CD8-positive, alpha-beta memory T cell (primary cell): ENCODE results near the gene IPO8. TPM values are rescaled to one million over a fixed set of nuclear protein-coding genes. Genes with fewer than 3 reads are reported as not detected.
"Not testable (repeated sequence)": the region's sequence is repeated elsewhere in the genome, so short reads cannot be mapped to it uniquely, and the experiment has no call there.

Experiments
- CTCF ChIA-PET: fragments of 350-600 bp; sonication (Branson Sonifier 250); formaldehyde crosslinking; loops from one replicate; lab custom pipeline; 2021; ENCODE audit warnings: antibody characterized with exemption; lab: Charles Lee
- POLR2A ChIA-PET: fragments of 350-600 bp; sonication (Branson Sonifier 250); formaldehyde crosslinking; loops from one replicate; lab custom pipeline; 2021; ENCODE audit warnings: antibody characterized with exemption; lab: Charles Lee
- DNase-seq, 5 donors: peaks; one replicate each; pipeline versions ENCODE4 v3.0.0 to v3.0.0-alpha.2; 2020 to 2022; ENCODE audit warnings: mixed read lengths in 1 of 5
- H3K27ac ChIP-seq: one replicate; pipeline ENCODE4 v1.7.0; 2013; ENCODE audit warnings: low read depth, mild to moderate bottlenecking, low read length, moderate library complexity
- H3K27me3 ChIP-seq: 2 replicates; pipeline ENCODE4 v1.7.0; 2013; ENCODE audit warnings: low read length, mild to moderate bottlenecking; ENCODE audit not compliant: insufficient read depth, poor library complexity, severe bottlenecking
- H3K36me3 ChIP-seq: 2 replicates; pipeline ENCODE4 v1.7.0; 2013; ENCODE audit warnings: mild to moderate bottlenecking, low read length, moderate library complexity; ENCODE audit not compliant: insufficient read depth
- H3K4me1 ChIP-seq: 2 replicates; pipeline ENCODE4 v1.7.0; 2013; ENCODE audit warnings: mild to moderate bottlenecking, low read length, moderate library complexity; ENCODE audit not compliant: insufficient read depth
- H3K4me3 ChIP-seq: 2 replicates; pipeline ENCODE4 v1.7.0; 2013; ENCODE audit warnings: mild to moderate bottlenecking, low read length
- H3K9me3 ChIP-seq: 2 replicates; pipeline ENCODE4 v1.7.0; 2013; ENCODE audit warnings: mild to moderate bottlenecking, low read length
- H3K27ac Mint-ChIP-seq, 8 donors: one replicate each; pipeline ENCODE4 v1.8.0; 2020 to 2021; ENCODE audit warnings: mixed read lengths in 8 of 8, mild to moderate bottlenecking in 6 of 8, inconsistent platforms in 3 of 8, moderate library complexity in 3 of 8
- H3K27me3 Mint-ChIP-seq, 2 donors: one replicate each; pipeline ENCODE4 v1.8.0; 2020 to 2021; ENCODE audit warnings: mixed read lengths in 2 of 2, mild to moderate bottlenecking in 1 of 2, moderate library complexity in 1 of 2
- H3K36me3 Mint-ChIP-seq, 3 donors: one replicate each; pipeline ENCODE4 v1.8.0; 2020 to 2021; ENCODE audit warnings: mixed read lengths in 3 of 3, inconsistent platforms in 1 of 3, mild to moderate bottlenecking in 1 of 3
- H3K4me1 Mint-ChIP-seq, 3 donors: one replicate each; pipeline ENCODE4 v1.8.0; 2020 to 2021; ENCODE audit warnings: mixed read lengths in 3 of 3, inconsistent platforms in 1 of 3, mild to moderate bottlenecking in 1 of 3
- H3K4me3 Mint-ChIP-seq, 7 donors: one replicate each; pipeline ENCODE4 v1.8.0; 2020 to 2021; ENCODE audit warnings: mixed read lengths in 7 of 7, mild to moderate bottlenecking in 6 of 7, moderate library complexity in 4 of 7, inconsistent platforms in 2 of 7
- H3K9me3 Mint-ChIP-seq, 5 donors: one replicate each; pipeline ENCODE4 v1.8.0; 2020 to 2022; ENCODE audit warnings: mixed read lengths in 5 of 5, mild to moderate bottlenecking in 3 of 5, moderate library complexity in 2 of 5, inconsistent platforms in 1 of 5
- polyA plus RNA-seq: library from polyadenylated mRNA; unstranded; fragments of 300-500 nt; fragmentation: Illumina TruSeq; gene quantifications from one replicate; pipeline ENCODE4 v1.2.3, GENCODE V29; 2021
- total RNA-seq, 2 experiments: library from RNA; stranded (reverse); gene quantifications; one replicate each; pipeline ENCODE4 v1.2.3, GENCODE V29; 2021

Gene IPO8
- total and polyA plus RNA-seq, 3 experiments from 2014 or later: 14.8 to 52.9 (median 50.8) TPM

GRCh38 chr12:30614031-30614430, 81.6 kb downstream of the IPO8 start:
- Histone ChIP-seq H3K36me3 (no peaks in the 10 kb centered on the region), H3K4me3 (no peak overlapping the region), H3K27ac (no peak overlapping the region), H3K4me1 (no peaks in the 10 kb centered on the region), H3K27me3 (no peaks in the 10 kb centered on the region), H3K9me3 (no peaks in the 10 kb centered on the region)
- POLR2A ChIA-PET: no interaction called here
- Mint-ChIP-seq H3K4me3 (no peak overlapping the region), H3K4me1 (no peaks in the 10 kb centered on the region), H3K36me3 (peaks cover 0 to 15% (median 0%) of the 10 kb centered on the region in 3 donors), H3K27ac (no peak overlapping the region), H3K27me3 (peaks cover 6 to 8% of the 10 kb centered on the region in 2 donors), H3K9me3 (peaks cover 0 to 10% (median 8%) of the 10 kb centered on the region in 5 donors)
- CTCF ChIA-PET: no interaction called here
- DNase-seq: no peak

DNA sequence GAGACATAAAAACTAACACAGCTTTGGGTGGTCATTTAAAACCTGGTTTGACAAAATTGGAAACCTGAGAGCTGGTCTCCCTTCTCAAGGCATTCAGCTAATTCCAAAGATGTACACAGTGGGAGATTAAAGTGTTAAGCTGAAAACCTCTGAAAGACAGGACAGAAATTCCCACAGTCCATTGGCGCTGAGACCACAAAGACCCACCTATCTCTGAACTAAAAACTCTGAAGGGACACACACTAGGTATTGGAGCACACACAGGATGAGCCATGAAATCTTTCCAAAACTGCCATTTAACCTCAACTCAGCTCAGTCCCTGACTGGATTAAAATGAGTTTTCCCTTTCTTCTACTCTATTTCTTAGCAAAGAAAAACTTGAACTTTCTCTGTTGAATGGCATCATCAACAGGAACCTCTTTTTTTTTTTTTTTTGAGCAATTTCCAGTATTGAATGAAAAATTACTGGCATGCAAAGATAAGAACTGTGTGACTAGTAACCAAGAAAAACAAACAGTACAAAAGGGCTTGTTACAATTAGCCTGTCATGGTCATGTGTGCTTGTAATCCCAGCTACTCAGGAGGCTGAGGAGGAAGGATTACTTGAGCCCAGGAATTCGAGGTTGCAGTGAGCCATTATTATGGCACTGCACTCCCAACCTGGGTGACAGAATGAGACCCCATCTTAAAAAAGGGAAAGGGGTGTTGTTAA, 82.4 kb downstream of the IPO8 start:
- Mint-ChIP-seq H3K27ac (no peak overlapping the region), H3K9me3 (peaks cover 7 to 17% (median 11%) of the 10 kb centered on the region in 5 donors), H3K4me1 (no peaks in the 10 kb centered on the region), H3K4me3 (no peak overlapping the region), H3K36me3 (peaks cover 0 to 22% (median 0%) of the 10 kb centered on the region in 3 donors), H3K27me3 (peaks cover 8 to 9% of the 10 kb centered on the region in 2 donors)
- Histone ChIP-seq H3K36me3 (no peaks in the 10 kb centered on the region), H3K4me1 (no peaks in the 10 kb centered on the region), H3K27me3 (no peaks in the 10 kb centered on the region), H3K27ac (no peak overlapping the region), H3K4me3 (no peak overlapping the region), H3K9me3 (no peaks in the 10 kb centered on the region)
- no peak for DNase-seq
- ChIA-PET CTCF (no interaction called here), POLR2A (no interaction called here)

GRCh38 chr12:30610718-30611117, 85.0 kb downstream of the IPO8 start:
- Mint-ChIP-seq H3K9me3 (peaks cover 9 to 32% (median 12%) of the 10 kb centered on the region in 5 donors), H3K27ac (no peak overlapping the region), H3K36me3 (peaks cover 0 to 40% (median 3%) of the 10 kb centered on the region in 3 donors), H3K4me3 (no peak overlapping the region), H3K27me3 (peaks cover 11 to 14% of the 10 kb centered on the region in 2 donors), H3K4me1 (no peaks in the 10 kb centered on the region)
- no peak overlapping the region for H3K27ac ChIP-seq
- ChIA-PET POLR2A (no interaction called here), CTCF (no interaction called here)
- no peaks in the 10 kb centered on the region for H3K27me3 ChIP-seq
- DNase-seq: no peak
- H3K36me3 ChIP-seq: no peaks in the 10 kb centered on the region
- H3K4me3 ChIP-seq: no peak overlapping the region
- H3K9me3 ChIP-seq: no peaks in the 10 kb centered on the region
- H3K4me1 ChIP-seq: no peaks in the 10 kb centered on the region

DNA sequence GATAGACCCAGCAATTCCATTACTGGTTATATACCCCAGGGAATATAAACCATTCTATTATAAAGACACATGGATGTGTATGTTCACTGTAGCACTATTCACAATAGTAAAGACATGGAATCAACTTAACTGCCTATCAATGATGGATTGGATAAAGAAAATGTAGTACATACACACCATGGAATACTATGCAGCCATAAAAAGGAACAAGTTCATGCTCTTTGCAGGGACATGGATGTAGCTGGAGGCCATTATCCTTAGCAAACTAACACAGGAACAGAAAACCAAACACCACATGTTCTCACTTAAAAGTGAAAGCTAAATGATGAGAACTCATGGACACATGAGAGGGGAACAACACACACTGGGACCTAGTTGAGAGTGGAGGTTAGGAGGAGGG, 85.8 kb downstream of the IPO8 start:
- H3K4me3 ChIP-seq, H3K4me1 ChIP-seq, H3K9me3 ChIP-seq, DNase-seq, H3K27ac ChIP-seq, H3K27me3 ChIP-seq, POLR2A ChIA-PET, H3K4me1 Mint-ChIP-seq, H3K4me3 Mint-ChIP-seq, CTCF ChIA-PET, H3K36me3 ChIP-seq: not testable (repeated sequence)
- Mint-ChIP-seq H3K27me3 (peaks cover 14 to 19% of the 10 kb centered on the region in 2 donors), H3K36me3 (peaks cover 0 to 46% (median 5%) of the 10 kb centered on the region in 3 donors), H3K9me3 (peaks cover 11 to 32% (median 15%) of the 10 kb centered on the region in 5 donors), H3K27ac (peak overlapping the region in 2 of 8 donors; percentile 31 to 35)

DNA sequence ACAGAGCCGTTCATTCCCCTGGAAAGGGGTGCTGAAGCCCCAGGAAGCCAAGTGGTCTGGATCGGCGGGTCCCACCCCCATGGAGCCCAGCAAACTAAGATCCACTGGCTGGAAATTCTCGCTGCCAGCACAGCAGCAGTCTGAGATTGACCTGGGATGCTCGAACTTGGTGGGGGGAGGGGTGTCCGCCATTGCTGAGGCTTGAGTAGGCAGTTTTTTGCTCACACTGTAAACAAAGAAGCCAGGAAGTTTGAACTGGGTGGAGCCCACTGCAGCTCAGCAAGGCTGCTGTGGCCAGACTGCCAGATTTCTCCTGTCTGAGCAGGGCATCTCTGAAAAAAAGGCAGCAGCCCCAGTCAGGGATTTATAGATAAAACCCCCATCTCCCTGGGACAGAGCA, 91.4 kb downstream of the IPO8 start:
- Mint-ChIP-seq H3K27me3 (peaks cover 13 to 14% of the 10 kb centered on the region in 2 donors), H3K9me3 (peaks cover 16 to 41% (median 35%) of the 10 kb centered on the region in 5 donors), H3K36me3 (peaks cover 4 to 64% (median 9%) of the 10 kb centered on the region in 3 donors)
- POLR2A ChIA-PET, H3K4me3 Mint-ChIP-seq, H3K4me1 ChIP-seq, H3K36me3 ChIP-seq, CTCF ChIA-PET, H3K4me3 ChIP-seq, H3K27ac Mint-ChIP-seq, DNase-seq, H3K27me3 ChIP-seq, H3K4me1 Mint-ChIP-seq, H3K9me3 ChIP-seq, H3K27ac ChIP-seq: not testable (repeated sequence)

GRCh38 chr12:30603129-30603528, 92.5 kb downstream of the IPO8 start:
- H3K9me3 ChIP-seq: no peaks in the 10 kb centered on the region
- H3K4me3 Mint-ChIP-seq: no peak overlapping the region
- no peaks in the 10 kb centered on the region for H3K4me1 Mint-ChIP-seq
- peaks cover 12 to 35% (median 24%) of the 10 kb centered on the region in 5 donors for H3K9me3 Mint-ChIP-seq
- H3K27ac Mint-ChIP-seq: no peak overlapping the region
- no peak overlapping the region for H3K4me3 ChIP-seq
- peaks cover 4 to 52% (median 9%) of the 10 kb centered on the region in 3 donors for H3K36me3 Mint-ChIP-seq
- no peaks in the 10 kb centered on the region for H3K27me3 ChIP-seq
- no peaks in the 10 kb centered on the region for H3K36me3 ChIP-seq
- DNase-seq: no peak
- ChIA-PET POLR2A (no interaction called here), CTCF (no interaction called here)
- H3K27ac ChIP-seq: no peak overlapping the region
- no peaks in the 10 kb centered on the region for H3K4me1 ChIP-seq
- H3K27me3 Mint-ChIP-seq: peaks cover 9 to 13% of the 10 kb centered on the region in 2 donors

- Histone ChIP-seq H3K36me3 (no peaks in the 10 kb centered on the region), H3K4me1 (no peaks in the 10 kb centered on the region), H3K4me3 (no peak overlapping the region), H3K27ac (no peak overlapping the region), H3K27me3 (no peaks in the 10 kb centered on the region), H3K9me3 (no peaks in the 10 kb centered on the region)
- Mint-ChIP-seq H3K9me3 (peaks cover 12 to 32% (median 21%) of the 10 kb centered on the region in 5 donors), H3K4me3 (no peak overlapping the region), H3K27me3 (peaks cover 9 to 11% of the 10 kb centered on the region in 2 donors), H3K4me1 (no peaks in the 10 kb centered on the region), H3K36me3 (peaks cover 4 to 50% (median 8%) of the 10 kb centered on the region in 3 donors), H3K27ac (no peak overlapping the region)
- ChIA-PET CTCF (no interaction called here), POLR2A (no interaction called here)
- DNase-seq: no peak
These were observed 93.0 kb downstream of the IPO8 start for GRCh38 chr12:30602678-30603077.

DNA sequence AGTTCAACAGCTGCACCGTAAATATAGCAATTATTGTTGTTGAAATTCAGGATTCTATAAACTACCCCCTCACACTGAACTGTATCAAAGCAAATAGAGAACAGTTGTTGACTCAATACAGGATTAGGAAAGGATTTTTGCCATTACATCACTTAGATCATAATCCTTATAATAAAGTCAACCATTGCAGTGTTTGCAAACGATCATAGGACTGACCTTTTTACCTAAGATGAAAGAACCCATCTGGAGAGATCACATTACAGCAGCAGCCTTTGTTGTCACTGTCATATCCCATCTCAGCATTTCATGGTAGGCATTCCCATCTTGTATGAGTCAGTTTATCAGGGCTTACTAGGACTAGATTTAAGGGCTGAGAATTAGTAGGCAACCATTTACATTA, 96.1 kb downstream of the IPO8 start:
- Mint-ChIP-seq H3K9me3 (peaks cover 11 to 20% (median 12%) of the 10 kb centered on the region in 5 donors), H3K36me3 (peaks cover 4 to 32% (median 4%) of the 10 kb centered on the region in 3 donors), H3K27ac (no peak overlapping the region), H3K4me3 (no peak overlapping the region), H3K27me3 (peaks cover 0 to 8% of the 10 kb centered on the region in 2 donors), H3K4me1 (no peaks in the 10 kb centered on the region)
- POLR2A ChIA-PET: no interaction called here
- no peak overlapping the region for H3K27ac ChIP-seq
- DNase-seq: no peak
- CTCF ChIA-PET: no interaction called here
- no peaks in the 10 kb centered on the region for H3K4me1 ChIP-seq
- H3K9me3 ChIP-seq: no peaks in the 10 kb centered on the region
- no peaks in the 10 kb centered on the region for H3K36me3 ChIP-seq
- H3K4me3 ChIP-seq: no peak overlapping the region
- no peaks in the 10 kb centered on the region for H3K27me3 ChIP-seq
